A673 (cell line): Measurements from ENCODE around the gene AADACL4. TPM values are rescaled to one million over a fixed set of nuclear protein-coding genes. Genes with fewer than 3 reads are reported as not detected.

ENCODE experiments used
- BruUV-seq: library from RNA; stranded (reverse); fragments of 400-500 nt; replicated peaks from 2 replicates; lab custom pipeline; 2021; lab: Mats Ljungman, UMichigan
- CTCF ChIA-PET: fragments of 300-600 bp; sonication (Branson Sonifier 250); formaldehyde crosslinking; loops from one replicate; lab custom pipeline; 2022; ENCODE audit warnings: antibody characterized with exemption; lab: Charles Lee
- POLR2A ChIA-PET: fragments of 300-600 bp; sonication (Branson Sonifier 250); formaldehyde crosslinking; loops from one replicate; lab custom pipeline; 2022; ENCODE audit warnings: antibody characterized with exemption; ENCODE audit not compliant: low non-redundant PET; lab: Charles Lee
- DNase-seq: peaks from one replicate; pipeline ENCODE4 v3.0.0-alpha.2; 2015; ENCODE audit warnings: low spot score
- H3K27ac ChIP-seq: fragments of 200-600 bp; sonication (generic); 2 replicates; pipeline ENCODE4 v1.5.1; 2016; ENCODE audit warnings: mixed run types, low read depth, mild to moderate bottlenecking, mixed read lengths, antibody characterized with exemption, low read length; ENCODE audit not compliant: poor library complexity, severe bottlenecking
- H3K27me3 ChIP-seq: fragments of 200-600 bp; sonication (generic); replicated peaks from 2 replicates; pipeline ENCODE4 v1.6.1; 2017; ENCODE audit warnings: mixed run types, low read depth, mild to moderate bottlenecking, mixed read lengths, antibody characterized with exemption, low read length; ENCODE audit not compliant: insufficient read depth, poor library complexity
- H3K36me3 ChIP-seq: fragments of 200-600 bp; sonication (generic); 2 replicates; pipeline ENCODE4 v1.6.1; 2016; ENCODE audit warnings: mixed run types, mild to moderate bottlenecking, mixed read lengths, antibody characterized with exemption, low read length; ENCODE audit not compliant: insufficient read depth, poor library complexity, severe bottlenecking
- H3K4me1 ChIP-seq: fragments of 200-600 bp; sonication (generic); 2 replicates; pipeline ENCODE4 v1.6.1; 2017; ENCODE audit warnings: mixed run types, mild to moderate bottlenecking, mixed read lengths, antibody characterized with exemption, low read length; ENCODE audit not compliant: insufficient read depth, poor library complexity, severe bottlenecking
- H3K4me3 ChIP-seq: fragments of 200-600 bp; sonication (generic); 2 replicates; pipeline ENCODE4 v1.5.1; 2016; ENCODE audit warnings: low read depth, mixed run types, mild to moderate bottlenecking, mixed read lengths, low read length; ENCODE audit not compliant: poor library complexity, severe bottlenecking
- H3K9me3 ChIP-seq: fragments of 200-600 bp; sonication (generic); 2 replicates; pipeline ENCODE4 v1.6.1; 2016; ENCODE audit warnings: mixed run types, low read depth, mild to moderate bottlenecking, mixed read lengths, antibody characterized with exemption, low read length; ENCODE audit not compliant: poor library complexity, severe bottlenecking
- CTCF ChIP-seq: fragments of 300-800, 200-600 bp; sonication (generic); conservative IDR thresholded peaks from 2 replicates; pipeline ENCODE4 v1.5.1; 2017; ENCODE audit warnings: low read depth, mild to moderate bottlenecking, antibody characterized with exemption, low read length, moderate library complexity, mixed read lengths
- EZH2 ChIP-seq: fragments of 200-600 bp; sonication (generic); IDR thresholded peaks from 2 replicates; pipeline ENCODE4 v1.6.1; 2017; ENCODE audit warnings: borderline replicate concordance, low read depth, mild to moderate bottlenecking, mixed read lengths, antibody characterized with exemption, low read length; ENCODE audit not compliant: poor library complexity, severe bottlenecking
- intact Hi-C: fragments of 100-400 bp; cut with micrococcal nuclease; formaldehyde crosslinking; loops from one replicate; pipeline ENCODE4 v1.10.0; 2022; ENCODE audit not compliant: unreplicated experiment
- total RNA-seq: library from RNA; stranded (reverse); gene quantifications from 2 replicates; pipeline ENCODE4 v1.2.3, GENCODE V29; 2021

AADACL4 gene
- total RNA-seq, 1 experiment from 2014 or later = 0.43 TPM

- Histone ChIP-seq H3K4me3 (no peak overlapping the region), H3K4me1 (no peaks in the 10 kb centered on the region), H3K9me3 (no peaks in the 10 kb centered on the region), H3K36me3 (no peaks in the 10 kb centered on the region), H3K27ac (no peak overlapping the region), H3K27me3 (no peaks in the 10 kb centered on the region)
- CTCF ChIA-PET = no interaction called here
- DNase-seq = no peak
- intact Hi-C loops = no loop called here
- TF ChIP-seq EZH2 (no peak), CTCF (no peak)
- BruUV-seq = no TSS peak
- POLR2A ChIA-PET = no interaction called here
Observed at GRCh38 chr1:12661606-12662219, 17.8 kb downstream of the AADACL4 start.

- POLR2A ChIA-PET = no interaction called here
- intact Hi-C loops = no loop called here
- Histone ChIP-seq H3K9me3 (no peaks in the 10 kb centered on the region), H3K4me1 (no peaks in the 10 kb centered on the region), H3K4me3 (no peak overlapping the region), H3K27ac (no peak overlapping the region), H3K36me3 (no peaks in the 10 kb centered on the region), H3K27me3 (no peaks in the 10 kb centered on the region)
- no TSS peak for BruUV-seq
- TF ChIP-seq CTCF (no peak), EZH2 (no peak)
- DNase-seq = no peak
- CTCF ChIA-PET = no interaction called here
Observed at GRCh38 chr1:12662556-12662955, 18.7 kb downstream of the AADACL4 start.

GRCh38 chr1:12665511-12665910 lies 21.6 kb downstream of the AADACL4 start:
- no peak overlapping the region for H3K27ac ChIP-seq
- BruUV-seq = no TSS peak
- ChIA-PET POLR2A (interaction anchor here (0.6 kb wide), 1 partner anchor 9 kb away, joined by 5 read pairs; no protein-coding TSS in a partner anchor), CTCF (interaction anchor here (1.2 kb wide), 1 partner anchor 541 kb away, joined by 3 read pairs; no protein-coding TSS in a partner anchor)
- no peaks in the 10 kb centered on the region for H3K36me3 ChIP-seq
- H3K9me3 ChIP-seq = no peaks in the 10 kb centered on the region
- TF ChIP-seq EZH2 (no peak), CTCF (no peak)
- peaks cover 3% of the 10 kb centered on the region for H3K27me3 ChIP-seq
- H3K4me3 ChIP-seq = no peak overlapping the region
- intact Hi-C loops = no loop called here
- no peaks in the 10 kb centered on the region for H3K4me1 ChIP-seq
- no peak for DNase-seq
